GM18861 (cell line): ENCODE data around the gene P2RX4.
"Not testable (repeated sequence)": the region's sequence is repeated elsewhere in the genome, so short reads cannot be mapped to it uniquely, and the experiment has no call there.

Experiments used
- ATAC-seq: cut with Tn5 transposase; IDR thresholded peaks from one replicate; pipeline ENCODE4 v1.9.1; 2021; ENCODE audit not compliant: unreplicated experiment

P2RX4 gene

GRCh38 chr12:121240484-121241101, 30.7 kb downstream of the P2RX4 start:
- no peak for ATAC-seq

- no peak for ATAC-seq
Measured at GRCh38 chr12:121241156-121241970, 31.4 kb downstream of the P2RX4 start.

GRCh38 chr12:121245031-121245430, 35.1 kb downstream of the P2RX4 start:
- ATAC-seq = no peak

GRCh38 chr12:121245951-121246350, 36.0 kb downstream of the P2RX4 start:
- no peak for ATAC-seq

- no peak for ATAC-seq
Measured at GRCh38 chr12:121246893-121247557, 37.1 kb downstream of the P2RX4 start.

GRCh38 chr12:121248622-121249021, 38.7 kb downstream of the P2RX4 start:
- peak; percentile 85 for ATAC-seq

GRCh38 chr12:121250359-121250758, 40.4 kb downstream of the P2RX4 start:
- no peak for ATAC-seq

- ATAC-seq = no peak
Measured at GRCh38 chr12:121251838-121252237, 41.9 kb downstream of the P2RX4 start.

GRCh38 chr12:121252712-121253345, 42.9 kb downstream of the P2RX4 start:
- no peak for ATAC-seq

GRCh38 chr12:121253638-121254335, 43.9 kb downstream of the P2RX4 start:
- ATAC-seq = no peak

- ATAC-seq = no peak
Measured at GRCh38 chr12:121255433-121255832, 45.5 kb downstream of the P2RX4 start.

- not testable (repeated sequence) for ATAC-seq
Measured at GRCh38 chr12:121257704-121258449, 47.9 kb downstream of the P2RX4 start.

- ATAC-seq = no peak
Measured at GRCh38 chr12:121259074-121259473, 49.1 kb downstream of the P2RX4 start.

- no peak for ATAC-seq
Measured at GRCh38 chr12:121260091-121260490, 50.2 kb downstream of the P2RX4 start.

GRCh38 chr12:121261398-121261797, 51.5 kb downstream of the P2RX4 start:
- ATAC-seq = no peak

GRCh38 chr12:121263206-121263935, 53.4 kb downstream of the P2RX4 start:
- no peak for ATAC-seq

GRCh38 chr12:121264135-121264534, 54.2 kb downstream of the P2RX4 start:
- no peak for ATAC-seq

- ATAC-seq = no peak
Measured at GRCh38 chr12:121264951-121265515, 55.1 kb downstream of the P2RX4 start.

GRCh38 chr12:121267822-121268221, 57.9 kb downstream of the P2RX4 start:
- ATAC-seq = no peak
